ENCODE measurements around the gene FXYD2. TPM values are rescaled to one million over a fixed set of nuclear protein-coding genes. Genes with fewer than 3 reads are reported as not detected.

The FXYD2 gene
- total and polyA plus RNA-seq, 2 of the 13 experiments (the other 11 are each of a cell fraction or from before 2014, with no cell fraction given), result 45.9 to 106 TPM

DNA sequence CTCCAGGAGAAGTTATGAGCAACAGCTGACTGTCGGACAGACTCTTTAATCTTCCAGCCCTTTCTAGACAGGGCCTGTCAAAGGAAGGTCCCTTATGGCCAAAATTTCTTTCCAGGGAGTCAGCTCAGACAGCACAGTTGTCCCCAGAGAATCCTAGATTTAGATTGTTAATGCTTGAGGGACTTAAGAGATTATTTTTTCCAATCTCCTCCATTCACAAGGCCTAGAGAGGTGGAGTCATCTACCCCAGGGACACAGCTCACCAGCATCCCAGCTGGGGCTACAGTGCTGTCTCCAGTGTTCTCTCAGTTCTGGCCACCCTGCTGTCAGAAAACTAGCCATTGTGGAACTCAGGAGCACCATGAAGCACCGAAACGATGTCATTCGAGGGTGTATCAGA is 35.3 kb downstream of the FXYD2 start:
- FAIRE-seq, result no peak
- TF ChIP-seq SNRNP70 (IDR thresholded peaks at IDR 0.05; ENCODE audit: low read depth, low read length), result no peak
- Histone ChIP-seq H3K27ac (ENCODE audit: extremely low read length, insufficient read depth, low read length) (no peak overlapping the region), H3K9me3 (ENCODE audit: low read length) (no peaks in the 10 kb centered on the region), H3K4me1 (ENCODE audit: insufficient read depth, low read length) (peaks cover 12% of the 10 kb centered on the region), H3K4me3 (replicated peaks in 1 of 3; ENCODE audit: insufficient read depth in 1 of 3, low read depth in 2 of 3, low read length in 3 of 3) (no peak overlapping the region), H3K27me3 (ENCODE audit: control insufficient read depth in 1 of 2, insufficient read depth in 2 of 2, low read length in 2 of 2) (peaks cover 3 to 4% of the 10 kb centered on the region in 2 experiments; a peak in 2 of 5 replicates), H3K4me2 (ENCODE audit: low read depth, low read length) (no peak overlapping the region), H3K79me2 (ENCODE audit: insufficient read depth, low read length) (no peaks in the 10 kb centered on the region), H3K9ac (ENCODE audit: insufficient read depth, low read depth, low read length) (no peak overlapping the region), H4K20me1 (ENCODE audit: insufficient read depth, low read length) (no peaks in the 10 kb centered on the region), H2AFZ (ENCODE audit: low read length) (no peak overlapping the region), H3K36me3 (replicated peaks in 1 of 2; ENCODE audit: control insufficient read depth in 1 of 2, insufficient read depth in 2 of 2, low read length in 2 of 2) (no peaks in the 10 kb centered on the region)
- no peak for DNase-seq (ENCODE audit: low spot score)
- intact Hi-C loops (cut with micrococcal nuclease; ENCODE audit: unreplicated experiment), result no loop called here
- ChIA-PET CTCF (ENCODE audit: low intra/inter-chr PET ratio, low total read pairs) (no interaction called here), POLR2A (no interaction called here)
- BruUV-seq (replicated peaks), result no TSS peak
- ATAC-seq, result no peak
- WGBS (ENCODE audit: low lambda C conversion rate), result 13% methylated on average over 4 of the region's 4 CpGs
- in situ Hi-C loops (cut with HindIII; ENCODE audit: extremely low pct_ligation_motif_present, low pct_unique_long_range_greater_than_20kb), result no loop called here

DNA sequence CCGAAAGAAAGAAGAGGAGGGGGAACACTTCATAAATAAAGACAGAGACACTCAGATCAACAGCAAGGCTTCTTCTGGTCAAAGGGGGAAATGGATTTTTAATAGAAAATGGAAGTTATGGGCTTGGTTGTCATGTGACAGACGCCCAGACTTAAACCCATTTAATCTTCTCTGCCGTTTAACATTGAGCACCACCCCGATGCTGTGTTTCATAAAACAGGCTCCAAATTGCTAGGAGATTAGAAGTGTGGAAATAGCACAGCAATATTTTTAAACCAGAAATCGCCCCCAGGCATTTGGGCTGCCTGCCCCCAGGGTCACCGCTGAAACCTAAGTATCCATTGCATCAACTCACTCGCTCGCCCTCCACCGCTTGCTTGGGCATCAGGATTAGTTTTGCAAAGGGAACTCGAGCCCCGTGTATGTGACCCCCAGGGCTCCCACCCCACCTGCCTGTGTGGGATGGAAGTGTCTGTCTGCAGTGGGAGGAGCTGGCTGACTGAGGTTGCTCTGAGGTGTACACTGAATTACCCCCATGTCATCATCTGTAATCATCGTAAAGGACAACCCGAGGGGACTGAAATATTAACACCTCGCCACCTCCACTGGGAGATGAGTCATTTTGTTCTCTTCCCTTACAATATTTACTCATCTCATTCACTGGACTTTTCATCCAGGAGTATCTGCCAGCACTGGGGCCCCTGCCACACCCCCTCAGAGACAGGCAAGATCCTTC is 38.2 kb downstream of the FXYD2 start:
- DNase-seq (ENCODE audit: low spot score), result no peak
- intact Hi-C loops (cut with micrococcal nuclease; ENCODE audit: unreplicated experiment), result no loop called here
- H3K27me3 ChIP-seq (ENCODE audit: control insufficient read depth in 1 of 2, insufficient read depth in 2 of 2, low read length in 2 of 2), result peaks cover 5 to 6% of the 10 kb centered on the region in 2 experiments; a peak in 3 of 5 replicates

More for the DNA sequence above, 38.2 kb downstream of the FXYD2 start:
- Histone ChIP-seq H3K36me3 (replicated peaks in 1 of 2; ENCODE audit: control insufficient read depth in 1 of 2, insufficient read depth in 2 of 2, low read length in 2 of 2) (no peaks in the 10 kb centered on the region), H3K9ac (ENCODE audit: insufficient read depth, low read depth, low read length) (no peak overlapping the region), H3K4me2 (ENCODE audit: low read depth, low read length) (no peak overlapping the region), H3K4me3 (replicated peaks in 1 of 3; ENCODE audit: insufficient read depth in 1 of 3, low read depth in 2 of 3, low read length in 3 of 3) (no peak overlapping the region), H2AFZ (ENCODE audit: low read length) (no peak overlapping the region), H3K9me3 (ENCODE audit: low read length) (no peaks in the 10 kb centered on the region), H3K27ac (ENCODE audit: extremely low read length, insufficient read depth, low read length) (no peak overlapping the region), H3K4me1 (ENCODE audit: insufficient read depth, low read length) (peaks cover 21% of the 10 kb centered on the region), H4K20me1 (ENCODE audit: insufficient read depth, low read length) (no peaks in the 10 kb centered on the region), H3K79me2 (ENCODE audit: insufficient read depth, low read length) (no peaks in the 10 kb centered on the region)
- ATAC-seq (peak; percentile 29; the same call in 2 of the 3 replicates), FAIRE-seq (no peak)
- peak; percentile 73 for TF ChIP-seq FOSL2 (CRISPR knock-in tag; IDR thresholded peaks at IDR 0.05)
- peak; percentile 15; the same call in 1 of the 2 replicates for TF ChIP-seq RARA (CRISPR knock-in tag; IDR thresholded peaks at IDR 0.05)
- no peak for TF ChIP-seq ZNF589 (CRISPR knock-in tag; conservative IDR thresholded peaks at IDR 0.05)
- ChIA-PET POLR2A (interaction anchor here (0.5 kb wide), 1 partner anchor 490 kb away, joined by 3 read pairs; no protein-coding TSS in a partner anchor), CTCF (ENCODE audit: low intra/inter-chr PET ratio, low total read pairs) (no interaction called here)
- in situ Hi-C loops (cut with HindIII; ENCODE audit: extremely low pct_ligation_motif_present, low pct_unique_long_range_greater_than_20kb), result no loop called here
- no TSS peak for BruUV-seq (replicated peaks)
- 20% methylated on average over 11 of the region's 14 CpGs for WGBS (ENCODE audit: low lambda C conversion rate)

Measured in HepG2 (cell line).